A673 (cell line): ENCODE data around the gene GBX2. TPM values are rescaled to one million over a fixed set of nuclear protein-coding genes. Genes with fewer than 3 reads are reported as not detected.

Source experiments
- BruUV-seq: library from RNA; stranded (reverse); fragments of 400-500 nt; replicated peaks from 2 replicates; lab custom pipeline; 2021; lab: Mats Ljungman, UMichigan
- CTCF ChIA-PET: fragments of 300-600 bp; sonication (Branson Sonifier 250); formaldehyde crosslinking; loops from one replicate; lab custom pipeline; 2022; ENCODE audit warnings: antibody characterized with exemption; lab: Charles Lee
- POLR2A ChIA-PET: fragments of 300-600 bp; sonication (Branson Sonifier 250); formaldehyde crosslinking; loops from one replicate; lab custom pipeline; 2022; ENCODE audit warnings: antibody characterized with exemption; ENCODE audit not compliant: low non-redundant PET; lab: Charles Lee
- DNase-seq: peaks from one replicate; pipeline ENCODE4 v3.0.0-alpha.2; 2015; ENCODE audit warnings: low spot score
- H3K27ac ChIP-seq: fragments of 200-600 bp; sonication (generic); 2 replicates; pipeline ENCODE4 v1.5.1; 2016; ENCODE audit warnings: mixed run types, low read depth, mild to moderate bottlenecking, mixed read lengths, antibody characterized with exemption, low read length; ENCODE audit not compliant: poor library complexity, severe bottlenecking
- H3K27me3 ChIP-seq: fragments of 200-600 bp; sonication (generic); replicated peaks from 2 replicates; pipeline ENCODE4 v1.6.1; 2017; ENCODE audit warnings: mixed run types, low read depth, mild to moderate bottlenecking, mixed read lengths, antibody characterized with exemption, low read length; ENCODE audit not compliant: insufficient read depth, poor library complexity
- H3K36me3 ChIP-seq: fragments of 200-600 bp; sonication (generic); 2 replicates; pipeline ENCODE4 v1.6.1; 2016; ENCODE audit warnings: mixed run types, mild to moderate bottlenecking, mixed read lengths, antibody characterized with exemption, low read length; ENCODE audit not compliant: insufficient read depth, poor library complexity, severe bottlenecking
- H3K4me1 ChIP-seq: fragments of 200-600 bp; sonication (generic); 2 replicates; pipeline ENCODE4 v1.6.1; 2017; ENCODE audit warnings: mixed run types, mild to moderate bottlenecking, mixed read lengths, antibody characterized with exemption, low read length; ENCODE audit not compliant: insufficient read depth, poor library complexity, severe bottlenecking
- H3K4me3 ChIP-seq: fragments of 200-600 bp; sonication (generic); 2 replicates; pipeline ENCODE4 v1.5.1; 2016; ENCODE audit warnings: low read depth, mixed run types, mild to moderate bottlenecking, mixed read lengths, low read length; ENCODE audit not compliant: poor library complexity, severe bottlenecking
- H3K9me3 ChIP-seq: fragments of 200-600 bp; sonication (generic); 2 replicates; pipeline ENCODE4 v1.6.1; 2016; ENCODE audit warnings: mixed run types, low read depth, mild to moderate bottlenecking, mixed read lengths, antibody characterized with exemption, low read length; ENCODE audit not compliant: poor library complexity, severe bottlenecking
- EZH2 ChIP-seq: fragments of 200-600 bp; sonication (generic); IDR thresholded peaks from 2 replicates; pipeline ENCODE4 v1.6.1; 2017; ENCODE audit warnings: borderline replicate concordance, low read depth, mild to moderate bottlenecking, mixed read lengths, antibody characterized with exemption, low read length; ENCODE audit not compliant: poor library complexity, severe bottlenecking
- intact Hi-C: fragments of 100-400 bp; cut with micrococcal nuclease; formaldehyde crosslinking; loops from one replicate; pipeline ENCODE4 v1.10.0; 2022; ENCODE audit not compliant: unreplicated experiment
- total RNA-seq: library from RNA; stranded (reverse); gene quantifications from 2 replicates; pipeline ENCODE4 v1.2.3, GENCODE V29; 2021
- TF ChIP-seq, protein P1 (sequence below): fragments of 300-800, 200-600 bp; sonication (generic); conservative IDR thresholded peaks from 2 replicates; pipeline ENCODE4 v1.5.1; 2017; ENCODE audit warnings: low read depth, mild to moderate bottlenecking, antibody characterized with exemption, low read length, moderate library complexity, mixed read lengths

Gene GBX2
- total RNA-seq, 1 experiment from 2014 or later, result not detected

GRCh38 chr2:236175548-236176150, 7.5 kb upstream of the GBX2 start:
- Histone ChIP-seq H3K27ac (no peak overlapping the region), H3K36me3 (no peaks in the 10 kb centered on the region), H3K4me3 (no peak overlapping the region), H3K4me1 (peaks cover 40% of the 10 kb centered on the region), H3K9me3 (no peaks in the 10 kb centered on the region), H3K27me3 (peaks cover 82% of the 10 kb centered on the region)
- TF ChIP-seq EZH2, result no peak
- TF ChIP-seq, protein P1, sequence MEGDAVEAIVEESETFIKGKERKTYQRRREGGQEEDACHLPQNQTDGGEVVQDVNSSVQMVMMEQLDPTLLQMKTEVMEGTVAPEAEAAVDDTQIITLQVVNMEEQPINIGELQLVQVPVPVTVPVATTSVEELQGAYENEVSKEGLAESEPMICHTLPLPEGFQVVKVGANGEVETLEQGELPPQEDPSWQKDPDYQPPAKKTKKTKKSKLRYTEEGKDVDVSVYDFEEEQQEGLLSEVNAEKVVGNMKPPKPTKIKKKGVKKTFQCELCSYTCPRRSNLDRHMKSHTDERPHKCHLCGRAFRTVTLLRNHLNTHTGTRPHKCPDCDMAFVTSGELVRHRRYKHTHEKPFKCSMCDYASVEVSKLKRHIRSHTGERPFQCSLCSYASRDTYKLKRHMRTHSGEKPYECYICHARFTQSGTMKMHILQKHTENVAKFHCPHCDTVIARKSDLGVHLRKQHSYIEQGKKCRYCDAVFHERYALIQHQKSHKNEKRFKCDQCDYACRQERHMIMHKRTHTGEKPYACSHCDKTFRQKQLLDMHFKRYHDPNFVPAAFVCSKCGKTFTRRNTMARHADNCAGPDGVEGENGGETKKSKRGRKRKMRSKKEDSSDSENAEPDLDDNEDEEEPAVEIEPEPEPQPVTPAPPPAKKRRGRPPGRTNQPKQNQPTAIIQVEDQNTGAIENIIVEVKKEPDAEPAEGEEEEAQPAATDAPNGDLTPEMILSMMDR, result no peak
- intact Hi-C loops, result loop anchor here (5.0 kb wide), 3 partner anchors 88 to 383 kb away; no protein-coding TSS in a partner anchor
- ChIA-PET CTCF (no interaction called here), POLR2A (interaction anchor here (0.7 kb wide), 1 partner anchor 314 kb away, joined by 7 read pairs; no protein-coding TSS in a partner anchor)
- no peak for DNase-seq
- no TSS peak for BruUV-seq

DNA sequence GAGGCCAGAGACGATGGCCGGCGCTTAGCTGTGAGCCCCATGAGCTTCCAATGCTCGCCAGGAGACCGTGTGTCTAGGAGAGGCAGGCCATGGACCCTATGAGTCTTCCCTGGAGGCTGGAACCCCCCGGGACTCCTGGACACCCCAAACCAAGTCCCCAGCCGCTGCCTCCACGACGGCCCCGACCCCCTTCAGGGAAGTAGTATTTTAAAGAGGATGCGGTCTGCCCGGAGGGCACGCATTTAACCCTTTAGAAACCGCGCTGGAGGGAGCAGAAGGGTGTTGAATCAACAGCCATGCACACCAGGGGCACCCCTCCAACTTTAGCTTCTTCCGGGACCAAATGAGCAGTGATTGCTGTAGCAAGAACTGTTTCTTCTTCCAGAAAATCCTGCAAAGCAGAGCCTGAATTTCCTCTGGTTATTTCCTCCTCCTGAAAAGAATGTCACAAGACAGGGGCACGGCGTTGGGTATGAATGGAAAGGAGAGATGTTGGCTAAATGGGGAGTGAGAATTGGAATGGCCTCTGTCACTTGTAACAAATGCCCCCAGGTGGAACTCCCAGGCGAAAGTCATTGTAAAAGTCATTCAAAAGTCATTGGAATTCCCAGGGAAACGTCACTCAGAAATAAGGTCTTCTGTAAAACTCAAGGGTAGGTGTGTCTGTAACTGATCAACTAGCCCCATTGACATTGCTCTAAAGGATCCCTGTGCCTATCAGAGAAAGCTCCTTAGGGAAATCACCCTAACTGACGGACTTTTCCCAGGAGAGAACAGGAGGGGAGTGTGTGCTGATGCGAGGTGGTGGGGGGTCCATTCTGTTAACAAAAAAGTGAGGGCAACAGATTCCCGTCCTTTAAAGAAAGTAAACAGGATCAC, 5.8 kb upstream of the GBX2 start:
- H3K9me3 ChIP-seq, result no peaks in the 10 kb centered on the region
- H3K27ac ChIP-seq, result no peak overlapping the region
- no TSS peak for BruUV-seq
- H3K36me3 ChIP-seq, result no peaks in the 10 kb centered on the region
- CTCF ChIA-PET, result no interaction called here
- intact Hi-C loops, result no loop called here
- DNase-seq, result no peak
- H3K27me3 ChIP-seq, result peaks cover 85% of the 10 kb centered on the region
- TF ChIP-seq, protein P1, result no peak
- TF ChIP-seq EZH2, result no peak
- no peak overlapping the region for H3K4me3 ChIP-seq
- POLR2A ChIA-PET, result no interaction called here
- H3K4me1 ChIP-seq, result peaks cover 24% of the 10 kb centered on the region

DNA sequence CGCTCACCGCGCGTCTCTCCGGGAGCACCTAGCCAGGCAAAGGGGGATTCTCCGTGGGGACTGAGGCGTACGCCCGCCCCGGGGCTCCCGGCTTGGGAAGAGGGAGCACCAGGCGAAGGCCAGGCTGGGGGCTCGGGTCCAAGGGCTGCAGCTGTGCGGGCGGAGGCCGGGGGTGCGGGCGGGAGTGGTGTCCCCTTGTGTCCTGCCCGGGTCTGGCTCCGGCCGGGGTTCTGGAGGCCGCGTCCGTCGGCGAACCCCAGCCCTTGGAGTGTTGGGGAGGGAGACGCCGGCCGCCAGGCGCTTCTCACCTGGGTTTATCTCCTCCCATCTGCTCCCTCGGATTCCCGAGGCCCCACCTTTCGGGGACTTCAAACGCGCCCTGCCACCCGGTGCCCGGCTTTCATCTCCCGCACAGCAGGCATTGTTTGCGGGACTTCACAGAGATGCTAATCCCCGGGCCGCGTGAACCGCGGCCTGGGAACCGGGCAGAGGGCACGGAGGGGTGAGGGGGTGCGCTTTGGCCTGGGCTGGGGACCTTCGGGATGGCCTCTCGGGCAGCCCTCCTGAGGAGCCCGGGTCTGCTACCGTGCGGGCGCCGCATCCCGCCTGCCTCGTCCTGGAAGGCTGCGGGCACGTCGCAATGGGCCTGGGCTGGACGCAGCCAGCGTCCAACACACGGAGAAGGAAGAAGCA, 5.0 kb upstream of the GBX2 start:
- intact Hi-C loops, result no loop called here
- POLR2A ChIA-PET, result no interaction called here
- Histone ChIP-seq H3K4me1 (peaks cover 21% of the 10 kb centered on the region), H3K27me3 (peaks cover 87% of the 10 kb centered on the region), H3K9me3 (no peaks in the 10 kb centered on the region), H3K4me3 (no peak overlapping the region), H3K36me3 (no peaks in the 10 kb centered on the region), H3K27ac (no peak overlapping the region)
- no TSS peak for BruUV-seq
- TF ChIP-seq, protein P1, result no peak
- peak; percentile 98 for TF ChIP-seq EZH2
- DNase-seq, result no peak
- CTCF ChIA-PET, result no interaction called here
